ENCODE measurements around the gene ZNF398.

- TF ChIP-seq CTCF (IDR thresholded peaks at IDR 0.05; ENCODE audit: poor library complexity, severe bottlenecking) (no peak), EZH2 (IDR thresholded peaks at IDR 0.05; ENCODE audit: borderline replicate concordance, insufficient read depth, low read length, poor library complexity, severe bottlenecking) (no peak), TAF1 (IDR thresholded peaks at IDR 0.05; ENCODE audit: low read depth) (no peak), POLR2AphosphoS5 (IDR thresholded peaks at IDR 0.05) (no peak)
Measured at GRCh38 chr7:149188637-149189259, 41.5 kb downstream of the ZNF398 start.
